Measurements from ENCODE around the gene SLC12A9. TPM values are rescaled to one million over a fixed set of nuclear protein-coding genes. Genes with fewer than 3 reads are reported as not detected.

SLC12A9 gene
- total RNA-seq, 4 donors from 2014 or later, result 11.2 to 32.9 (median 20.2) TPM

- Histone ChIP-seq H3K27ac (no peak overlapping the region), H3K4me1 (peaks cover 0 to 6% (median 0%) of the 10 kb centered on the region in 3 donors), H3K4me3 (no peak overlapping the region), H3K27me3 (peaks cover 30% of the 10 kb centered on the region), H3K9me3 (no peaks in the 10 kb centered on the region), H3K36me3 (no peaks in the 10 kb centered on the region)
- WGBS, 2 donors (ENCODE audit: low coverage in 1 of 2), result 80 to 84% methylated on average over 1 to 9 of the region's 15 CpGs
- TF ChIP-seq EP300 (IDR thresholded peaks at IDR 0.05) (no peak), POLR2A (IDR thresholded peaks at IDR 0.05) (no peak), POLR2AphosphoS5 (IDR thresholded peaks at IDR 0.05) (no peak), CTCF (IDR thresholded peaks at IDR 0.05) (no peak)
- ATAC-seq, result no peak
These were observed 61.8 kb downstream of the SLC12A9 start for GRCh38 chr7:100914208-100914878.

GRCh38 chr7:100914879-100915447 is 62.5 kb downstream of the SLC12A9 start:
- H3K27ac ChIP-seq, result no peak overlapping the region
- 85 to 87% methylated on average over 4 to 8 of the region's 8 CpGs for WGBS, 2 donors (ENCODE audit: low coverage in 1 of 2)
- H3K36me3 ChIP-seq, result no peaks in the 10 kb centered on the region
- TF ChIP-seq CTCF (IDR thresholded peaks at IDR 0.05), result no peak
- TF ChIP-seq POLR2A (IDR thresholded peaks at IDR 0.05), result no peak
- TF ChIP-seq EP300 (IDR thresholded peaks at IDR 0.05), result no peak
- no peak for TF ChIP-seq POLR2AphosphoS5 (IDR thresholded peaks at IDR 0.05)
- H3K27me3 ChIP-seq, result peaks cover 30% of the 10 kb centered on the region
- H3K4me1 ChIP-seq, result peaks cover 0 to 6% (median 0%) of the 10 kb centered on the region in 3 donors
- no peak for ATAC-seq
- no peak overlapping the region for H3K4me3 ChIP-seq
- H3K9me3 ChIP-seq, result no peaks in the 10 kb centered on the region

Small RNAs within 50 kb of the gene (small RNA-seq; reads per million reads assigned to genes)
- 0 reads per million in 4 donors for gene RN7SL549P
- 0 reads per million in 4 donors for gene RN7SL750P

Other genes with a start within 250 kb of the SLC12A9 start
- 10 to 100 TPM in 3 of 4 donors, 1 to 10 TPM in 1; 6.2 to 13.4 (median 11.6) TPM for gene MOSPD3, start 240.2 kb upstream of the SLC12A9 start, total RNA-seq
- 1 to 10 TPM in 1 of 4 donors, not detected in 3; 1.6 TPM for gene TFR2, start 211.2 kb upstream of the SLC12A9 start, total RNA-seq
- gene ACTL6B, start 196.3 kb upstream of the SLC12A9 start, total RNA-seq, result 1 to 10 TPM in 1 of 4 donors, not detected in 3; 2.2 TPM
- gene GNB2, start 179.0 kb upstream of the SLC12A9 start, total RNA-seq, result 100 to 1,000 TPM; 124 to 217 (median 162) TPM
- gene GIGYF1, start 158.5 kb upstream of the SLC12A9 start, total RNA-seq, result 10 to 100 TPM; 20.4 to 43.3 (median 31.0) TPM
- 10 to 100 TPM; 31.4 to 40.6 (median 33.2) TPM for gene POP7, start 146.6 kb upstream of the SLC12A9 start, total RNA-seq
- not detected for gene EPO, start 132.2 kb upstream of the SLC12A9 start, total RNA-seq
- not detected for gene ZAN, start 119.1 kb upstream of the SLC12A9 start, total RNA-seq
- gene EPHB4, start 25.2 kb upstream of the SLC12A9 start, total RNA-seq, result 10 to 100 TPM; 19.0 to 55.6 (median 41.5) TPM
- gene TRIP6, start 14.7 kb downstream of the SLC12A9 start, total RNA-seq, result 10 to 100 TPM; 71.9 to 94.3 (median 89.5) TPM
- 10 to 100 TPM; 47.5 to 73.4 (median 57.0) TPM for gene SRRT, start 22.4 kb downstream of the SLC12A9 start, total RNA-seq
- 1 to 10 TPM; 5.4 to 9.2 (median 7.7) TPM for gene UFSP1, start 37.0 kb downstream of the SLC12A9 start, total RNA-seq
- gene ACHE, start 43.2 kb downstream of the SLC12A9 start, total RNA-seq, result 1 to 10 TPM in 3 of 4 donors, under 1 TPM in 1; 0.62 to 3.6 (median 1.1) TPM
- gene MUC3A, start 96.8 kb downstream of the SLC12A9 start, total RNA-seq, result under 1 TPM in 1 of 4 donors, not detected in 3; 0.31 TPM
- 10 to 100 TPM in 1 of 4 donors, under 1 TPM in 1, not detected in 2; 0.54 to 15.1 TPM for gene MUC12, start 116.9 kb downstream of the SLC12A9 start, total RNA-seq
- gene MUC17, start 167.4 kb downstream of the SLC12A9 start, total RNA-seq, result under 1 TPM in 1 of 4 donors, not detected in 3; 0.08 TPM
- gene TRIM56, start 232.8 kb downstream of the SLC12A9 start, total RNA-seq, result 10 to 100 TPM; 15.0 to 26.4 (median 23.0) TPM